ENCODE results near the gene ZDHHC19.
"Not testable (repeated sequence)": the region's sequence is repeated elsewhere in the genome, so short reads cannot be mapped to it uniquely, and the experiment has no call there.

GRCh38 chr3:196244166-196244565, 33.0 kb upstream of the ZDHHC19 start:
- not testable (repeated sequence) for TF ChIP-seq CTCF (IDR thresholded peaks at IDR 0.05); POLR2AphosphoS5 (IDR thresholded peaks at IDR 0.05; ENCODE audit: insufficient read depth in 1 of 2, low read depth in 1 of 2)

Data from vagina (tissue), 2 donors.